SK-N-SH (cell line): ENCODE results near the gene BRINP2.

Experiments
- EP300 ChIP-seq, 2 experiments: IDR thresholded peaks; 2 replicates each; pipeline versions ENCODE4 v1.4.0 to v1.6.1; 2012; ENCODE audit warnings: borderline replicate concordance in 1 of 2, low read depth in 1 of 2, low read length in 1 of 2
- EZH2phosphoT487 ChIP-seq: fragments of 200-600 bp; sonication (generic); IDR thresholded peaks from 2 replicates; pipeline ENCODE4 v1.6.1; 2017; ENCODE audit warnings: low read depth, mixed run types, mild to moderate bottlenecking, antibody characterized with exemption, moderate library complexity, borderline replicate concordance
- MEF2A ChIP-seq: IDR thresholded peaks from 2 replicates; pipeline ENCODE4 v1.4.0; 2012; ENCODE audit warnings: low read depth, borderline replicate concordance
- NRF1 ChIP-seq: IDR thresholded peaks from 2 replicates; pipeline ENCODE4 v1.6.1; 2012; ENCODE audit warnings: low read depth, mild to moderate bottlenecking, low read length
- POLR2AphosphoS5 ChIP-seq: IDR thresholded peaks from 2 replicates; pipeline ENCODE4 v1.6.1; 2012; ENCODE audit warnings: low read depth, low read length
- RAD21 ChIP-seq: IDR thresholded peaks from 2 replicates; pipeline ENCODE4 v1.6.1; 2012; ENCODE audit warnings: mild to moderate bottlenecking, low read length
- RCOR1 ChIP-seq: fragments of 150-350 bp; IDR thresholded peaks from 2 replicates; pipeline ENCODE4 v1.6.1; 2017; ENCODE audit warnings: antibody characterized with exemption, low read length
- RFX5 ChIP-seq: IDR thresholded peaks from 2 replicates; pipeline ENCODE4 v1.6.1; 2012; ENCODE audit warnings: mild to moderate bottlenecking, improper control_type of control experiment, low read length
- TAF1 ChIP-seq: IDR thresholded peaks from 2 replicates; pipeline ENCODE4 v1.6.1; 2012; ENCODE audit warnings: low read depth, mild to moderate bottlenecking, low read length, moderate library complexity, borderline replicate concordance
- TF ChIP-seq, protein P1 (sequence below): fragments of 200-600 bp; sonication (generic); IDR thresholded peaks from 2 replicates; pipeline ENCODE4 v1.6.1; 2017; ENCODE audit warnings: antibody characterized with exemption, mild to moderate bottlenecking, moderate library complexity
- TF ChIP-seq, protein P2 (sequence below): IDR thresholded peaks from 2 replicates; pipeline ENCODE4 v1.6.1; 2012; ENCODE audit warnings: mild to moderate bottlenecking, low read depth, low read length, moderate library complexity
- TF ChIP-seq, protein P3 (sequence below): fragments of 150-350 bp; IDR thresholded peaks from 2 replicates; pipeline ENCODE4 v1.6.1; 2017; ENCODE audit warnings: antibody characterized with exemption, low read length, low read depth, borderline replicate concordance
- TF ChIP-seq, protein P4 (sequence below): IDR thresholded peaks from 2 replicates; pipeline ENCODE4 v1.4.0; 2012; ENCODE audit warnings: low read depth

DNA sequence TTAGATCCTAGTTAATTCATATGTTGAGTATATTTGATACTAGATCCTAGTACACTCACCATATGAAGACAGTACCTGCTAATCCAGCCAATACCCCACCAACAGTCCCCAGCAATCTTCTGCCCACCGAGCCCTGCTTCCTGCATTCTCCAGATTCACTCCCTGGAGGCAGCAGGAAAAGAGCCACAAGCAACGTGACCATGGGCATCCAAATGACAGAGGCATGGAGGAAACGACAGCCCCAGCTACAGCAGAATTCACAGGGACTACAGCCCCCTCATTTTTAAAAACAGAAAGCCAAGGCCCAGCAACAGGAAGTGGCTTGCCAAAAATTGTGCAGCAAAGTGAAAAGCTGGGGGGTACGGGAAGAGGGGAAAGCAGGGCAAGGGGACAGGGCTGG is 35.5 kb upstream of the BRINP2 start:
- TF ChIP-seq, protein P1, sequence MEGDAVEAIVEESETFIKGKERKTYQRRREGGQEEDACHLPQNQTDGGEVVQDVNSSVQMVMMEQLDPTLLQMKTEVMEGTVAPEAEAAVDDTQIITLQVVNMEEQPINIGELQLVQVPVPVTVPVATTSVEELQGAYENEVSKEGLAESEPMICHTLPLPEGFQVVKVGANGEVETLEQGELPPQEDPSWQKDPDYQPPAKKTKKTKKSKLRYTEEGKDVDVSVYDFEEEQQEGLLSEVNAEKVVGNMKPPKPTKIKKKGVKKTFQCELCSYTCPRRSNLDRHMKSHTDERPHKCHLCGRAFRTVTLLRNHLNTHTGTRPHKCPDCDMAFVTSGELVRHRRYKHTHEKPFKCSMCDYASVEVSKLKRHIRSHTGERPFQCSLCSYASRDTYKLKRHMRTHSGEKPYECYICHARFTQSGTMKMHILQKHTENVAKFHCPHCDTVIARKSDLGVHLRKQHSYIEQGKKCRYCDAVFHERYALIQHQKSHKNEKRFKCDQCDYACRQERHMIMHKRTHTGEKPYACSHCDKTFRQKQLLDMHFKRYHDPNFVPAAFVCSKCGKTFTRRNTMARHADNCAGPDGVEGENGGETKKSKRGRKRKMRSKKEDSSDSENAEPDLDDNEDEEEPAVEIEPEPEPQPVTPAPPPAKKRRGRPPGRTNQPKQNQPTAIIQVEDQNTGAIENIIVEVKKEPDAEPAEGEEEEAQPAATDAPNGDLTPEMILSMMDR, result no peak
- TF ChIP-seq RCOR1 (no peak), POLR2AphosphoS5 (no peak), EZH2phosphoT487 (no peak), RFX5 (no peak), EP300 (IDR thresholded peaks at IDR 0.05; ENCODE audit: borderline replicate concordance in 1 of 2, low read depth in 1 of 2, low read length in 1 of 2) (no peak), TAF1 (no peak), MEF2A (no peak), NRF1 (no peak), RAD21 (no peak)
- TF ChIP-seq, protein P2, sequence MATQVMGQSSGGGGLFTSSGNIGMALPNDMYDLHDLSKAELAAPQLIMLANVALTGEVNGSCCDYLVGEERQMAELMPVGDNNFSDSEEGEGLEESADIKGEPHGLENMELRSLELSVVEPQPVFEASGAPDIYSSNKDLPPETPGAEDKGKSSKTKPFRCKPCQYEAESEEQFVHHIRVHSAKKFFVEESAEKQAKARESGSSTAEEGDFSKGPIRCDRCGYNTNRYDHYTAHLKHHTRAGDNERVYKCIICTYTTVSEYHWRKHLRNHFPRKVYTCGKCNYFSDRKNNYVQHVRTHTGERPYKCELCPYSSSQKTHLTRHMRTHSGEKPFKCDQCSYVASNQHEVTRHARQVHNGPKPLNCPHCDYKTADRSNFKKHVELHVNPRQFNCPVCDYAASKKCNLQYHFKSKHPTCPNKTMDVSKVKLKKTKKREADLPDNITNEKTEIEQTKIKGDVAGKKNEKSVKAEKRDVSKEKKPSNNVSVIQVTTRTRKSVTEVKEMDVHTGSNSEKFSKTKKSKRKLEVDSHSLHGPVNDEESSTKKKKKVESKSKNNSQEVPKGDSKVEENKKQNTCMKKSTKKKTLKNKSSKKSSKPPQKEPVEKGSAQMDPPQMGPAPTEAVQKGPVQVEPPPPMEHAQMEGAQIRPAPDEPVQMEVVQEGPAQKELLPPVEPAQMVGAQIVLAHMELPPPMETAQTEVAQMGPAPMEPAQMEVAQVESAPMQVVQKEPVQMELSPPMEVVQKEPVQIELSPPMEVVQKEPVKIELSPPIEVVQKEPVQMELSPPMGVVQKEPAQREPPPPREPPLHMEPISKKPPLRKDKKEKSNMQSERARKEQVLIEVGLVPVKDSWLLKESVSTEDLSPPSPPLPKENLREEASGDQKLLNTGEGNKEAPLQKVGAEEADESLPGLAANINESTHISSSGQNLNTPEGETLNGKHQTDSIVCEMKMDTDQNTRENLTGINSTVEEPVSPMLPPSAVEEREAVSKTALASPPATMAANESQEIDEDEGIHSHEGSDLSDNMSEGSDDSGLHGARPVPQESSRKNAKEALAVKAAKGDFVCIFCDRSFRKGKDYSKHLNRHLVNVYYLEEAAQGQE, result no peak
- TF ChIP-seq, protein P3, sequence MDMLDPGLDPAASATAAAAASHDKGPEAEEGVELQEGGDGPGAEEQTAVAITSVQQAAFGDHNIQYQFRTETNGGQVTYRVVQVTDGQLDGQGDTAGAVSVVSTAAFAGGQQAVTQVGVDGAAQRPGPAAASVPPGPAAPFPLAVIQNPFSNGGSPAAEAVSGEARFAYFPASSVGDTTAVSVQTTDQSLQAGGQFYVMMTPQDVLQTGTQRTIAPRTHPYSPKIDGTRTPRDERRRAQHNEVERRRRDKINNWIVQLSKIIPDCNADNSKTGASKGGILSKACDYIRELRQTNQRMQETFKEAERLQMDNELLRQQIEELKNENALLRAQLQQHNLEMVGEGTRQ, result no peak
- TF ChIP-seq, protein P4, sequence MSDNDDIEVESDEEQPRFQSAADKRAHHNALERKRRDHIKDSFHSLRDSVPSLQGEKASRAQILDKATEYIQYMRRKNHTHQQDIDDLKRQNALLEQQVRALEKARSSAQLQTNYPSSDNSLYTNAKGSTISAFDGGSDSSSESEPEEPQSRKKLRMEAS, result no peak
